Colonic mucosa (tissue), 4 donors: ENCODE results near the gene DNTT. TPM values are rescaled to one million over a fixed set of nuclear protein-coding genes. Genes with fewer than 3 reads are reported as not detected.

Experiments
- DNase-seq: peaks from one replicate; pipeline ENCODE4 v3.0.0-alpha.2; 2020
- H3K27ac ChIP-seq: fragments of 200-600 bp; one replicate; pipeline ENCODE4 v1.8.0; 2021
- H3K27me3 ChIP-seq: fragments of 200-600 bp; one replicate; pipeline ENCODE4 v1.8.0; 2021
- H3K36me3 ChIP-seq: fragments of 200-600 bp; one replicate; pipeline ENCODE4 v1.8.0; 2021
- H3K4me1 ChIP-seq: fragments of 200-600 bp; one replicate; pipeline ENCODE4 v1.8.0; 2021; ENCODE audit warnings: mild to moderate bottlenecking
- H3K4me3 ChIP-seq: fragments of 200-600 bp; one replicate; pipeline ENCODE4 v1.8.0; 2021
- H3K9ac ChIP-seq, 2 donors: one replicate each; pipeline ENCODE4 v1.7.0; 2013; ENCODE audit warnings: control low read depth in 2 of 2, low read depth in 2 of 2, low read length in 2 of 2
- H3K9me3 ChIP-seq: fragments of 200-600 bp; one replicate; pipeline ENCODE4 v1.8.0; 2021
- intact Hi-C: fragments of 100-400 bp; cut with DNase I; formaldehyde crosslinking; loops from one replicate; pipeline ENCODE4 v1.14.1; 2022
- total RNA-seq, 2 donors: library from RNA; stranded (reverse); fragmentation: NEBNext Ultra II Directional in 1 of 2; extraction: Animal tissue kit (Norgen Biotek cat#: 25700) in 1 of 2; gene quantifications; one replicate each; pipeline ENCODE4 v1.2.1, GENCODE V29; 2021
- TF ChIP-seq, protein P1 (sequence below): fragments of 200-600 bp; IDR thresholded peaks from one replicate; pipeline ENCODE4 v1.8.0; 2022; ENCODE audit warnings: antibody characterized with exemption, mild to moderate bottlenecking
- donor health status: healthy.
- donor health status: DM: no; HTN: no; CAD: no.
- donor health status: DM: no; HTN: no; CAD: no.

Gene DNTT
- total RNA-seq, 2 donors from 2014 or later = not detected

DNA sequence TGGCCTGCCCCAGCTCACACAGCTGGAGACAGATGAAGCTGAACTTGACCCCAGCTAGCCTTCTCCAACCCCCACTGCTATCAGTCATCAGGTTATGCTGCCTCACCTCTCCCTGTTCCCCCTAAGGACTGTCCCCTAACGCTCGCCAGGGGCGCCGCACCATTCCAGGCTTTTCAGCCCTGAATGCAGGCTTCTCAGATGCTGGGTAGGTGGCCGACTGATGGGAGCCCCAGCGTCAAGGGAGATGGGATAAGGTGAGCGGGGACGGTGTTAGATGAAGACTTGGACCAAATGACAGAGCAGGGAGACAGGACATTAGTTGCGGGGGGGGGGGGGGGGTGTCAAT, 70.4 kb downstream of the DNTT start:
- Histone ChIP-seq H3K36me3 (no peaks in the 10 kb centered on the region), H3K9me3 (no peaks in the 10 kb centered on the region), H3K4me3 (peak overlapping the region; percentile 37), H3K27ac (no peak overlapping the region), H3K4me1 (no peaks in the 10 kb centered on the region), H3K27me3 (no peaks in the 10 kb centered on the region), H3K9ac (no peak overlapping the region)
- TF ChIP-seq, protein P1, sequence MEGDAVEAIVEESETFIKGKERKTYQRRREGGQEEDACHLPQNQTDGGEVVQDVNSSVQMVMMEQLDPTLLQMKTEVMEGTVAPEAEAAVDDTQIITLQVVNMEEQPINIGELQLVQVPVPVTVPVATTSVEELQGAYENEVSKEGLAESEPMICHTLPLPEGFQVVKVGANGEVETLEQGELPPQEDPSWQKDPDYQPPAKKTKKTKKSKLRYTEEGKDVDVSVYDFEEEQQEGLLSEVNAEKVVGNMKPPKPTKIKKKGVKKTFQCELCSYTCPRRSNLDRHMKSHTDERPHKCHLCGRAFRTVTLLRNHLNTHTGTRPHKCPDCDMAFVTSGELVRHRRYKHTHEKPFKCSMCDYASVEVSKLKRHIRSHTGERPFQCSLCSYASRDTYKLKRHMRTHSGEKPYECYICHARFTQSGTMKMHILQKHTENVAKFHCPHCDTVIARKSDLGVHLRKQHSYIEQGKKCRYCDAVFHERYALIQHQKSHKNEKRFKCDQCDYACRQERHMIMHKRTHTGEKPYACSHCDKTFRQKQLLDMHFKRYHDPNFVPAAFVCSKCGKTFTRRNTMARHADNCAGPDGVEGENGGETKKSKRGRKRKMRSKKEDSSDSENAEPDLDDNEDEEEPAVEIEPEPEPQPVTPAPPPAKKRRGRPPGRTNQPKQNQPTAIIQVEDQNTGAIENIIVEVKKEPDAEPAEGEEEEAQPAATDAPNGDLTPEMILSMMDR = no peak
- intact Hi-C loops = no loop called here
- no peak for DNase-seq

DNA sequence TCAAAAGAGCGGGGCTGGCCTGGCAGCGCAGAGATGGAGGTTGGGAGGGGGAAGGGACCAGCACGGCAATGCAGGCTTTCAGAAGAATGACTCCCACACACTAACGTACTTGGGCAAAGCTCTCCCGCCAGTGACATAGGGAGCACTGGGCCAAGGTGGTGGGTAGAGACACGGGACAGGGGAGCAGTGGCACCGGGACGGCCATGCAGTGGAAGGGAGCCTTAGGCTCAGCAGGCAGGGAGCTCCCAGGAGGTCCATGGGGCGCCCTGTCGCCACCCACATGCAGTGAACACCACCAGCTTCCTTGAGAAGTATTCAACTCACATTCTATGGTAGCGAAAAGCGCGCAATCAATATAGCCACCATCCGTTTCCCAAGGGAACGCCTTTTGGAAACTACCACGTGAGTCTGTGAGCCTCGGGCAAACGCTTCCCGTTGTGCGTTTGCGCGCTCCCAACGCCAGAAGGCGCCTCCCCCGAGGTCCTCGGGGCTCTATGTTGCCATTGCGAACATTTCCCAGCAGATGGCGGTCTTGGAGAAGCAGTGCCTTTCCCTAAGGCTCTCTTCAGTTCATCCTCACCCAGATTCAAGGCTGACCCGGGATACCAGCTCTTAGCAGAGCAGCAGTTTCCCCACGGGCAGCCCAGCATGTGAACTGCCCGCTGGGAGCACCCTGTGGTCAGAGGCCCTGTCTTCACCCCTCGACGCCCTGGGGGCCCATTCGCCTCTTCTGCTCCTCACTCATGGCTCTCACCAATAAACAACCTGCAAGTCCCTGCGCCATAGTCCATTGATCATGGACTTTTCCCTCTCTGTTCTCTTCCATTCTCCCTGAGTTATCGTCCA, 71.0 kb downstream of the DNTT start:
- Histone ChIP-seq H3K27me3 (no peaks in the 10 kb centered on the region), H3K9ac (peak overlapping the region in 1 of 2 donors; percentile 54), H3K4me3 (peak overlapping the region; percentile 37), H3K36me3 (no peaks in the 10 kb centered on the region), H3K9me3 (no peaks in the 10 kb centered on the region), H3K4me1 (no peaks in the 10 kb centered on the region), H3K27ac (no peak overlapping the region)
- TF ChIP-seq, protein P1 = peak; percentile 99
- intact Hi-C loops = no loop called here
- peak; percentile 92 for DNase-seq

DNA sequence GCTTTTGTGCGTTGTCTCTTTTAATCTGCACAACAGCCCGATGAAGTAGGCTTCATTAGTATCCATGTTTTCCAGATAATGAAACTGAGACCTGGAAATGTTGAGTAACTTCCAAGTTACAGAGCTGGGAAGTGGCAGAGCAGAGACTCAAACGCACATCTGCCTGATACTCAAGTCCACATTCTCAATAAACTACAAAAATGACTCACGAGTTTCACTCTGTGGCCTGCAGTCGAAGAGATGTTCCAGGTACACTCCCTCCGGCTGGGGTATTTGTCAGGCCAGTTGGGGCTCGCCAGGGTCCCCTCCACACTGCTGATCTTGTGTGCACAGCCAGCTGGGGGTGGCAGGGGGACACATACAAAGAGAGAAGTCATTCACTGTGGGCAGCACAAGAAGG, 72.2 kb downstream of the DNTT start:
- intact Hi-C loops = no loop called here
- H3K9ac ChIP-seq = no peak overlapping the region
- H3K9me3 ChIP-seq = no peaks in the 10 kb centered on the region
- no peaks in the 10 kb centered on the region for H3K4me1 ChIP-seq
- H3K27ac ChIP-seq = no peak overlapping the region
- TF ChIP-seq, protein P1 = no peak
- DNase-seq = no peak
- no peaks in the 10 kb centered on the region for H3K27me3 ChIP-seq
- no peaks in the 10 kb centered on the region for H3K36me3 ChIP-seq
- no peak overlapping the region for H3K4me3 ChIP-seq

DNA sequence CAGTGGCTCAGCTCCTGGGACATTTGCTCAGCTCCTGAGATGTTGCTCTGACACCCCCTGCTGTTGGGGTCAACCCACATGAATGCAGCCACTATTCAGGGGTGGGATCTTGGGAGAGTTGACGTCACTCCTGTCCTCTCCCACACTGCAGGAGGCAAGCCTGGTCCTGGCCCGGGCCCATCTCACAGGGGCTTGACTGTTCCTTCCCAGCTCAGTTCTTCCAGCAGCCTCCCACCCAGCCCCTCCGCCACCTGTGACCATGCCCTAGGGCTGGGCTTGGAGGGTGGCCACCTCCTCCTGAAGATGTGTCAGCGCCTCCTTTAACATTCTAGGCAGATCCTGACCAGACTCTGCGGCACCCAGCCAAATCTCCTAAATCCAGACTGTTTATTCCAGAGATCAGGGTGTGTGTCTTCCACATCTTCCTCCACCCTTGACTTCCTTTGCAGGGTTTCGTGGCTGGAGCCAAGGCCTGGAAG, 73.6 kb downstream of the DNTT start:
- no peaks in the 10 kb centered on the region for H3K36me3 ChIP-seq
- no peak for DNase-seq
- no peaks in the 10 kb centered on the region for H3K9me3 ChIP-seq
- H3K9ac ChIP-seq = no peak overlapping the region
- intact Hi-C loops = no loop called here
- H3K27me3 ChIP-seq = no peaks in the 10 kb centered on the region
- TF ChIP-seq, protein P1 = no peak
- H3K4me3 ChIP-seq = no peak overlapping the region
- no peak overlapping the region for H3K27ac ChIP-seq
- H3K4me1 ChIP-seq = no peaks in the 10 kb centered on the region

DNA sequence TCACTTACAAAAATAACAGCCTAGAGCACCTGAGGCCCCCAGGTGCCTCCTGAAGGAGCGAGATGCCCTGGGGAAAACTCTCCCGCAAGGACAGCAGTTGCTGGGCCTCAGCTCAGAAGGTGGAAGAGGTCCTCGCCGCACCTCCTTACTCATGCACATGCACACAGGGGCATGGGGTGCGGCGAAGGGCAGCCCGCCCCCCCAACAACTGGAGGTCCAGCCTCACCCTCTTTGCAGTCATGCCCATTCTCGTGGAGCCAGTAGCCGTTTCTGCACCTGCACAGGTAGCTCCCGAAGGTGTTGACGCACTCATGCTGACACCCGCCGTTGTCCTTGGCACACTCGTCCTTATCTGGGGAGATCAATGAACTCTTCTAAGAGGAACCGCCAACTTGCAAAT, 74.5 kb downstream of the DNTT start:
- intact Hi-C loops = no loop called here
- H3K36me3 ChIP-seq = no peaks in the 10 kb centered on the region
- no peak overlapping the region for H3K4me3 ChIP-seq
- DNase-seq = no peak
- H3K4me1 ChIP-seq = no peaks in the 10 kb centered on the region
- H3K27me3 ChIP-seq = no peaks in the 10 kb centered on the region
- TF ChIP-seq, protein P1 = no peak
- no peaks in the 10 kb centered on the region for H3K9me3 ChIP-seq
- H3K27ac ChIP-seq = no peak overlapping the region
- no peak overlapping the region for H3K9ac ChIP-seq
